GM19238 (cell line): ENCODE data around the gene ZNF669.
"Not testable (repeated sequence)": the region's sequence is repeated elsewhere in the genome, so short reads cannot be mapped to it uniquely, and the experiment has no call there.

Source experiments
- DNase-seq: peaks from one replicate; pipeline ENCODE4 v3.0.0; 2011; ENCODE audit warnings: low spot score; ENCODE audit not compliant: insufficient read length

Gene ZNF669

DNA sequence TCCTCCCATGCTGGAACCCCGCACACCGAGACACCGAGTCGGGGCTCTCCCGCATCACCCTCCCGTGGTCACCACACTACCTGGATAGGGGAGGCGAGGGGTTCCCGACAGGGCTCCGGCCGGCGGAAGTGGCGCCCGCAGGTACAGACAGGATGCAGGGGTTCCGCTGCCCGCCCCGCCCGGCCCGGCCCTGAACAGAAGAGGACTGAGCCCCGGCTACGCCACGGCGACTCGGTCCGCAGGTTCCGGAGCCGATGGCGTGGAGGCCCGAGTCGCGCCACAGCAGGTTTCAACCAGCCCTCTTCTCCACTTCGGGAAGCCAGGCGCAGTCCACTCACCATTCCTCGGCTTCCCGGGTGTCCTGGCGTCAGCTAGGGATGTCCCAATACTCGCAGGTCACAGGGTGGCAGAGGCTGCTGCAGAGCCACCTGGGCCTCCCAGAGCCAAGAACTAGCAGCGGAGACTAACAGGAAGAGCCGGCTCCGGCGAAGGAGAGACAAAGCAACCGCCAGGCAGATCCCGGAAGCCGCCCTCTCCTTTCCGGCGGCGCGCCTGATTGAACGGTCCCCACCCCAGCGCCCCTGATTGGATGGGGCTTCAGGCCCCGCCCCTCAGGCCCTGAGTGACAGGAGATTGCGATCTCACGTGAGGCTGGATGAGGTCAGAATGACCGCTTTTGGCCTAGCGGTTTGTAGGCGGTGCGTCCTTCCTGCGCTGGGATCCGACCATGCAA is at the start of gene ZNF669:
TSS of gene ZNF669 (minus strand) at position 498 of the 733 bp plus-strand sequence. CDS start at position 341, 157 bp downstream.
- peak; percentile 94 for DNase-seq

- DNase-seq = no peak
Measured at GRCh38 chr1:247147781-247148180, 43.6 kb upstream of the ZNF669 start.

GRCh38 chr1:247147120-247147519 is 43.0 kb upstream of the ZNF669 start:
- not testable (repeated sequence) for DNase-seq

DNA sequence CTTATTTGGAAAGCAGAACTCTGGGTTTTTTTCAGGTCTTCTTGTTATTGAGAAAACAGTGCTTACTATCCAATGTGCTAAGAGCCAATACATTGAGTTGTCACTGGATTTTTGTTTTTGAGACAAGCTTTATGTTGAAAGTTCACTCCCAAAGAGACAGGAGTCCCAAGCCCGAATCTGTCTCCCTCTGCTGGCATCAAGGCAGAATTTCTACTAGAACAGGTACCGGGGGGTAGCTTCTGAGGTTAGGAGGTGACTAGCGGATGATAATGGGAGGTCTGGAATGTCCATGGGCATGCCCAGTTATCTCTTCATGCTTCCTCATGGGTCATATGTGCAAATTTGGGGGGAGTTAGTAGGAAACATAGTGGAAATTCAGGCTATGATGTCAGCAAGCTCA is 42.5 kb upstream of the ZNF669 start:
- no peak for DNase-seq

DNA sequence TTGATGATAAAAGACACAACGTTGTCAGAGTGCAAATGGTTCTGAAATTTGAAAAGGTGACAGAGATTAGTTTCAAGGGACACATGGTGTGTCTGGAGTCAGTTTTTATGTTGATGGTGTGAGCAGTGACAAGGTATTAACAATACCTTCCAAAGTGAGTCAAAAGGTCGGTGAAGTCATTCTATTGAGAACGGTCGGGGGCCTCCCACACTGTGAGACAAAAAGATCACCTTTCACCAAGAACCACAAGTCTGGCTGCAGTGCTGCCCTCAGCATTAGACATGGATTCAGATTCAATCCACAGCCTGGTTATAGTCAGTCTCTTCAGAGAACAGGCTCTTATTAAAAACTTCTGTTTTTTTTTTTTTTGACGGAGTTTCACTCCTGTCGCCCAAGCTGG is 41.1 kb upstream of the ZNF669 start:
- DNase-seq = no peak

DNA sequence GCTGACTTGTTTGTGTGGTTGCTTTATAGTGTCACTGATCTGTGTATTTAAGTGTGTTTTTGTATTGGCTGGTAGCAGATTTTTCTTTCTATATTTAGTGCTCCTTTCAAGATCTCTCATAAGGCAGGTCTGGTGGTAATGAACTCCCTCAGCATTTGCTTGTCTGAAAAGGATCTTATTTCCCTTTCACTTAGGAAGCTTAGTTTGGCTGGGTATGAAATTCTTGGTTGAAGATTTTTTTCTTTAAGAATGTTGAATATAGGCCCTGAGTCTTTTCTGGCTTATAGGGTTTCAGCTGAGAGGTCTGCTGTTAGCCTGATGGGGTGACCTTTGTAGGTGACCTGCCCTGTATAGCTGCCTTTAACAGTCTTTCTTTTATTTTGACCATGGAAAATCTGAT is 35.4 kb upstream of the ZNF669 start:
- DNase-seq = not testable (repeated sequence)

- DNase-seq = no peak
Measured at GRCh38 chr1:247131236-247131635, 27.1 kb upstream of the ZNF669 start.

DNA sequence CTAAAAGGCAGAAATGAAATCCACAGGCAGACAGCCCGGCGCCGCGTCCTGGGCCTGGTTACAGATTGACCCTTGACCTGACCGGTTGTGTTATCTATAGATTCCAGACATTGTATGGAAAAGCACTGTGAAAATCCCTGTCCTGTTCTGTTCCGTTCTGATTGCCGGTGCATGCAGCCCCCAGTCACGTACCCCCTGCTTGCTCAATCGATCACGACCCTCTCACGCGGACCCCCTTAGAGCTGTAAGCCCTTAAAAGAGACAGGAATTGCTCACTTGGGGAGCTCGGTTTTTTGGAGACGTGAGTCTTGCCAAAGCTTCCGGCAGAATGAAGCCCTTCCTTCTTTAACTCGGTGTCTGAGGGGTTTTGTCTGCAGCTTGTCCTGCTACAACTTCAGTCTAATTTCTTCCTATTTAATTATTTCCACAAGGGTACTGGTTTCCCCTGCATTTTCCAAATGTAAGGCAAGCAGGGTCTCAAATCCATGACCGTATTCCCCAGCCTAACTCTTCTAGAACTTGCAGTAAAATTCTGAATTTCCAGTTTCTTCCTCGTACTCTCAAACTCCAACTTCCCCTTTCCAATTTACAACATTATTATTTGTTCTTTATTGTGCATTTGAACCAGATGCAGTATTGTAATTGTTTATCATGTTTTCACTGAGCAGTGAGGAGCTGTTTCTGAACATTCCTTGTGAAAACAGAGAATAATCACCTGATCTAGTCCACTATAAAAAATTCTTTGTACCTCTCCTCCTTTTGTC is 23.5 kb upstream of the ZNF669 start:
- DNase-seq = not testable (repeated sequence)

DNA sequence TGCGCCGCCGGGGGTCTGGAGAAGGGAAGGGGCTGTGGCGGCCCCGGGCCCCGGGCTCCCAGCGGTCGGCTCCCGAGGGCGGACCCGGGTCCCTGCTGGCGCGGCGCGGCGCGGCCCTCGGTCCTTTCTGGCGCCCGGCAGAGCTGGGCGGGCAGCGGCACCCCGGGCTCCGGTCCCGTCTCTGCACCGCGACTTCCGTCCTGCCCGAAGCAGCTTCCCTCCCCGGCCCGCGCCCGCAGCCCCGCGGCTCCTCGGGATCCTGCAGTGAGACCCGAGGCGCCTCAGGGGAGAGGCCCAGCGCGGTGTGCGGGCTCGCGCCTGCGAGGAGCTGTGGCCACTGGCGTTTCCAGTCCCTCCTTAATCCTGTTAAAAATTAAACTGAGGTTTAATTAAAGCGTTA is 22.4 kb upstream of the ZNF669 start:
- not testable (repeated sequence) for DNase-seq

DNA sequence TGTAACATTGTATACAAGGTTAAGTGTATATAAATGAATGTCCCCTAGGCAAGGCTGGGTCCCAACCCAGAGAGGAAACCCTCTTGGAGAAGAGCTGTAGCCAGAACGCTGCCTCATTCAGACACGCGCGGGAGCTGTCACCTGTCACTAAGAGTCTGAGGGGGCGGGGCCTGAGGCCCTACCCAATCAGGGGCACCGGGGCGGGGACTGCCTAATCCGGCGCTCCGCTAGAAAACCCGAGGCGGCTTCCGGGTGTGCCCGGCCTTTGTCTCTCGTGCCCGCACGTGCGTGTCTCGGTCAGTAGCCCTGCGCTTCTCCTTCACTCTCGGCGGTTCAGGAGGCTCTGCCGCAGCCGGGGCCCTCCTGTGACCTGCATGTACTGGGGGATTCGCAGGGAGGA is 22.0 kb upstream of the ZNF669 start:
- not testable (repeated sequence) for DNase-seq

DNA sequence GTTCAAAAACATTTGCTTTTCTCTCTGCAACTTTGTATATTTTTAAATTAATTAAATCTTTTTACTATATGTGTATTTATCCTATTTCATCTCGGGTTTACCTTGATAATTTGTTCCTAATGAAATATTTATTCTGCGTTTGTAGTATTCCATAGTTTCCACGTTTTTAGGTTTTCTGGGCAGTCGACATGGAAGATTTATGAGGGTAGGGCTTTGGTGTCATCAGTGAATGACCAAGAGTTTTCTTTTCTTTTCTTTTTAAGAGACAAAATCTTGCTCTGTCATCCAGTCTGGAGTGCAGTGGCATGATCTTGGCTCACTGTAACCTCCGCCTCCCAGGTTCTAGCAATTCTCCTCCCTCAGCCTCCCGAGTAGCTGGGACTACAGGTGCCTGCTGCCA is 17.2 kb upstream of the ZNF669 start:
- no peak for DNase-seq

DNA sequence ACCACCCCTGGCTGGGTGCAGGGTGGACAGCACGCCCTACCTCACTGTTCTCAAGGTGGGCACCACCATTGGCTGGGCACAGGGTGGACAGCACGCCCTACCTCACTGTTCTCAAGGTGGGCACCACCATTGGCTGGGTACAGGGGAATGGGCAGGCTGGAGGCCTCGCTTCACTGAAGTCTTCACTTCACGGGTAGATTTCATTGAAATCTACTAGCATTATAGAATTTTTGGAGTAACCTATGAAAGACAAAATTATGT is 16.2 kb upstream of the ZNF669 start:
- not testable (repeated sequence) for DNase-seq

DNA sequence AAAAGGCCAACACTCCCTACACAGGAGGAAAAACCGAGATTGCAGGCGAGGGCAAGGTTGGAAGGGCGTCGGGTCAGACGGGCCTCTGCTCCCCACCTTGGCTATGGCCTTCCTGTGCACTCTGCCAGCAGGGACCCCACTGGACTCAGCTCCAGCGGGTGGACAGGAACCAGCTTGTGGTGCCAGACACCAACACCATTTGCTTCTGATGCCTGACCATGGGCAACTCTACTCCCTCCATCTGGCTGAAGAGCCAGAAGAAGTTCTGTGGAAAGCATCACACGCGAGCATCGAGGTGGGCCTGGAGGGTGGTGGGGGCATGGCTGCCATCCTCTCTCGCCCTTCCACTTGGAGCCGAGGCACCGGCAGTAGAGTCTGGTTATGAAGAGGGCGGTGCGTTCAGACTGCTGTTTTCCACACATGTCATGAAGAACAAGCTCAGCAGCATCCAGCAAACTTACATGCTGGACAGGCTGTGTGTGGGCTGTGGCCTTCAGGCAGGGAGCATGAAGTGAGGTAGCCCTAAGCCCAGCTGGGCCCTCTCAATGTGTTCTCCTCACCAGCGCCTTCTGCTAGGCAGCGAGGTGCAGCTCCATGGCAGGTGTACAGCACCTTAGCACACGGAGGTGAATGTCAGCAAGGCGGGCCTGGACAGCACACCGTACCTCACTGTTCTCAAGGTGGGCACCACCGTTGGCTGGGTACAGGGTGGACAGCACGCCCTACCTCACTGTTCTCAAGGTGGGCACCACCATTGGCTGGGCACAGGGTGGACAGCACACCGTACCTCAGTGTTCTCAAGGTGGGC is 15.6 kb upstream of the ZNF669 start:
- no peak for DNase-seq

- no peak for DNase-seq
Measured at GRCh38 chr1:247118946-247119446, 14.8 kb upstream of the ZNF669 start.

DNA sequence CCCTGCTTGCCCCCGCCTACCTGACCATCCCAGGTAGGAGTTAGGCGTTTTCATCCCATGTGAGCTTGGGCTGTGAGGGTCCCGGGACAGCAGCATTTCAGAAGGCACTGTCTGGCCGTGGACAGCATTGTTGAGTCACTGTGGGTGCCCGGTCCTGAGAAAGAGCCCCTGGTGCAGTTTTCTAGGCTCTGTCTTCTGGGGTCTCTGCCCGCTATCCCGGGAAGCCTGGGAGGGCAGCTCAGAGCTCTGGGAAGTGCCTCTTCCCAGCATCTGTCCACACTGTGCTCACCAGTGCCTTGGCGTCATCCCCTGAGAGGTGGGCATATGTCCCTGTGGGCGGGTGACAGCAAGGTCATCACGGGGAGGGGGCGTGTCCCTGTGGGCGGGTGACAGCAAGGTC is 11.4 kb upstream of the ZNF669 start:
- no peak for DNase-seq

DNA sequence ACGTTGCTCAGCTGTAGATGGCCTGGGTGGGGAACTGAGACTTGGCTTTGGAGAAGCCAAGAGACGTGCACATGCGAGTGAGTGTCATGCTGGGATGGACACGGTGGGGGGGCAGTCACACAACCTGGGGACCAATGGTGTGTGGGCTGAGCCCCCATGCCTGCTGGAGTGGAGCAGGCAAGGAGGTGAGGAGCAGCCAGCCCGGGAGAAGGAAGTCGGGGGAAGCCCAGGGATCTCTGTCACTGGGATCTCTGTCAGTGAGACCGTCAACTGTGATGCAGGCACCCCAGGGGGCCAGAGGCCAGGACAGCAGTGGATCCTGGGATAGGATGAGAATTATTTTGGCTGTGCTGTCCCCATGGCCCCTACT is 11.0 kb upstream of the ZNF669 start:
- DNase-seq = no peak

DNA sequence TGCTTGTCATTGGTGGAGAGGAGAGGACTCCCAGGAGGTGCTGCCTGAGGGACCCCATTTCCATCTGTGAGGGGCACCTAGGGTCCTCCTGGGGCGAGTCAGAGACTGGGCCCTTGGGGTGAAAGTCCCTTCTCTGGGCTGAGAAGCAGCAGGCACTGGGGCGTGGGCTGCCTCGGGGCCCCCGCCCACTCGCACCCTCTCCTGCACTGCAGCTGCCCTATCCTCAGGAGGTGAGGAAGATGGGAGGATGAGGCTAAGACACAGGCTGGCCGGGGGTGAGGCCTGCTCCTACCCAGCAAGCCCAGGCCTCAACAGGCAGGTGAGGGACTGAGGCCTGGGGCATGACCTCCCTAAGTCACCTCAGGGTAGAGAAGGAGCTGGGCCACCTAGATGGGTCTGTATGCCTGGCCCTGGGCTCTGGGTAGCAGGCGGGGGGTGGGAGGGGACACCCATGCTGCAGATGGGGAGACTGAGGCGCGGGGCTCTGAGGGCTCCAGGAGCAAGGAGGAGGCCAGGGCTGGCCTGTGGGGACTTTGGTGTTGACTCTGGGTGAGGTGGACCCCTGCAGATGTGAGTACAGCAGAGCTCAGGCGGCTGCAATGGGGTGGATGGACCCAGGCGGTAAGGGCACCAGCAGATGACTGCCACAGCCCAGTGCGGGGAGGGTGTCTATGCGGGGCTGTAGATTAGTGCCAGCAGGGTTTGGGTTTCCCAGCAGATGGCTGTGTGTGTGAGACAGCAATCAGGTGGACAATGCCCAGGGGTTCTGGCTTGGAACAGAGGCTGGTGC is 10.4 kb upstream of the ZNF669 start:
- no peak for DNase-seq

DNA sequence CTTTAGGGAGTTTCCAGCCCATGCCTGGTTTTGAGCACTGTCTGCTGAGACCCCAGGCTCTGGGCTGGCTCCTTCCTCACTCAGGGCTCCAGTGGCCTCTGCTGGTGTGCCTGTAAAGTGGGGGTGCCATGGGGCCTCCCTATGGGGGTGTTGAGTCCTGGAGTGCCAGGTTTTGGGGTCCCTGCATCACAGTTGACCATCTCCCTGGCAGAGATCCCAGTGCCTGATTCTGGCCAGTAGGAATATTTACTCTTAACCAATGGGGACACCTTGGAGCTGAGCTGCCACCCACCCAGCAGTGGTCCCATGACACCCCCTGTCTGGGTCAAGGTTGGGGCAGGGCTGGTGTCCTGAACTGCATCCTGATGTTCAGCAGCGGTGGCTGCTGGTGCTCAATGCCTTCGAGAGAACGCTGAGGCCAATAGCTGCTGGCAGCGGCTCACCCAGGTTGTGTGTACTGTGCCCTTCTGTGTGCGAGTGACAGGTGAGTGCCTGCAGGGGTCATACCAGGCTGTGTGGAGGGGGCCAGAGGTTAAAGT is 9.6 kb upstream of the ZNF669 start:
- DNase-seq = no peak

GRCh38 chr1:247113094-247113497 is 8.9 kb upstream of the ZNF669 start:
- no peak for DNase-seq

DNA sequence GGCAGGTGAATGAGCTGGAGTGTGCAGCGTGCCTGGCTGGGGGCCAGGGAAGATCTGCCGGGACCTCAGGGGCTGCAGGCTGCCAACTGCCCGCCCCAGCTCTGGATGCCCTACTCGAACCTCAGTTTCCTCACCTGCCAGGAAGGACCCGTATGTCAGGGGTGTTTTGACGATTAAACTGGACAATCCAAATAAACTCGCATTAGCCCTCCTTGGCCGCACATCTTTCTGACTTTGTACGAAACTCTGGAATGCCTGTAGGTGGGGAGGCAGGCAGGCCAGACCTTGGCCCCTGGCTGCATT is 8.3 kb upstream of the ZNF669 start:
- DNase-seq = no peak
